H1 (cell line): ENCODE measurements around the gene PRXL2A.

Experiments used
- CTCF ChIP-seq, 3 experiments: IDR thresholded peaks; 1 replicate in 2 of 3; 2 replicates in 1 of 3; pipeline versions ENCODE4 v1.5.1 to v1.6.1; 2011; ENCODE audit warnings: low read length in 3 of 3, mild to moderate bottlenecking in 3 of 3, inconsistent platforms in 2 of 3, low read depth in 1 of 3, moderate library complexity in 1 of 3; ENCODE audit not compliant: insufficient read depth in 1 of 3; ENCODE audit errors: control extremely low read depth in 1 of 3
- EZH2 ChIP-seq: fragments of 200-600 bp; sonication (generic); IDR thresholded peaks from 2 replicates; pipeline ENCODE4 v1.7.1; 2012; ENCODE audit warnings: low read depth, mild to moderate bottlenecking, moderate library complexity, low read length, inconsistent platforms; ENCODE audit not compliant: severe bottlenecking
- POLR2A ChIP-seq, 2 experiments: IDR thresholded peaks; 1 replicate in 1 of 2; 2 replicates in 1 of 2; pipeline ENCODE4 v1.6.1; 2011; ENCODE audit warnings: low read depth in 2 of 2, low read length in 2 of 2, mild to moderate bottlenecking in 2 of 2; ENCODE audit errors: control extremely low read depth in 1 of 2
- SIN3A ChIP-seq, 2 experiments: IDR thresholded peaks in 1 of 2; conservative IDR thresholded peaks in 1 of 2; 2 replicates each; pipeline ENCODE4 v1.6.1; 2011 to 2012; ENCODE audit warnings: low read length in 2 of 2, improper control_type of control experiment in 1 of 2, low read depth in 1 of 2, mild to moderate bottlenecking in 1 of 2
- ZNF274 ChIP-seq: IDR thresholded peaks from 2 replicates; pipeline ENCODE4 v1.7.0; 2012; ENCODE audit warnings: low read length, borderline replicate concordance; ENCODE audit errors: extremely low read depth
- TF ChIP-seq, protein P1 (sequence below): IDR thresholded peaks from 2 replicates; pipeline ENCODE4 v1.6.1; 2012; ENCODE audit warnings: inconsistent platforms

DNA sequence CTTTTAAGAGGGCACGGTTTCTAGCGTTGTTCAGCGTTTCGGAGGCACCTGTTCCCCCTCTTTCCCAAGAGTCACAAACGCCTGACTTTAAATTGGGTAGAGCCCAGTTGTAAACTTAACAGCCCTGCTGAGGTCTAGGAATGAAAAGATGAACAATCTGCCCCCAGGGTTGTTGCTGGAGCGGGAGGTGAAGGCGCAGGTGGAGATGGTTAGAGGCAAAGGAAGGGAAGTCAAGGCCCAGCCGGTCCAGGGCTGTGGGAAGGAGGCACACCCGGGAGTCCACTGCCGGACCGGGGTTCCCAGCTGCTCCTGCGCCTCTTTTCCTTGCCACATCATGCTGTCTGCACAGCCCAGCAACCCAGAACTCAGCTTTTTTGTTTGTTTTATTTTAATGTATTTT lies 770 bp downstream of the PRXL2A start:
- TF ChIP-seq POLR2A (IDR thresholded peaks at IDR 0.05; ENCODE audit: control extremely low read depth in 1 of 2, low read depth in 2 of 2, low read length in 2 of 2) (no peak), SIN3A (conservative IDR thresholded peaks at IDR 0.05 in 1 of 2, IDR thresholded peaks at IDR 0.05 in 1 of 2; ENCODE audit: low read depth in 1 of 2, low read length in 2 of 2) (no peak), CTCF (IDR thresholded peaks at IDR 0.05; ENCODE audit: control extremely low read depth in 1 of 3, insufficient read depth in 1 of 3, low read depth in 1 of 3, low read length in 3 of 3) (no peak), EZH2 (no peak), ZNF274 (no peak)
- TF ChIP-seq, protein P1, sequence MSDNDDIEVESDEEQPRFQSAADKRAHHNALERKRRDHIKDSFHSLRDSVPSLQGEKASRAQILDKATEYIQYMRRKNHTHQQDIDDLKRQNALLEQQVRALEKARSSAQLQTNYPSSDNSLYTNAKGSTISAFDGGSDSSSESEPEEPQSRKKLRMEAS: no peak
